ENCODE results near the gene CAMKK2. TPM values are rescaled to one million over a fixed set of nuclear protein-coding genes. Genes with fewer than 3 reads are reported as not detected.

The CAMKK2 gene
- total RNA-seq, 1 donor from 2014 or later: 33.7 TPM

DNA sequence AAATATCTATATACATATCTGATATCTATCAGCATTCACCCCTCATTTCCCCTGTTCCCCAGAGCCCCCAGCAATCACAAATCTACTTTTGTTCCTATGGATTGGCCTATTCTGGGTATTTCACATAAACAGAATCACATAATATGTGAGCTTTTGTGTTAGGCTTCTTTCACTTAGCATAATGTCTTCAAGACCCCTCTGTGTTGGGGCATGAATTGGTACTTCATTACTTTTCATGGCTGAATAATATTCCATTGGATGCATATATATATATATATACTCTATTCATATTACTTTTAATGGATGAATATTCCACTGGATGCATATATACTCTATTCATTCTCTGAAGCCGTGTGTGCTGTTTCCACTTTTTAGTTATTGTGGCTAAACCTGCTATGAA, 28.7 kb downstream of the CAMKK2 start:
- H3K4me3 Mint-ChIP-seq (ENCODE audit: unreplicated experiment): no peak overlapping the region

DNA sequence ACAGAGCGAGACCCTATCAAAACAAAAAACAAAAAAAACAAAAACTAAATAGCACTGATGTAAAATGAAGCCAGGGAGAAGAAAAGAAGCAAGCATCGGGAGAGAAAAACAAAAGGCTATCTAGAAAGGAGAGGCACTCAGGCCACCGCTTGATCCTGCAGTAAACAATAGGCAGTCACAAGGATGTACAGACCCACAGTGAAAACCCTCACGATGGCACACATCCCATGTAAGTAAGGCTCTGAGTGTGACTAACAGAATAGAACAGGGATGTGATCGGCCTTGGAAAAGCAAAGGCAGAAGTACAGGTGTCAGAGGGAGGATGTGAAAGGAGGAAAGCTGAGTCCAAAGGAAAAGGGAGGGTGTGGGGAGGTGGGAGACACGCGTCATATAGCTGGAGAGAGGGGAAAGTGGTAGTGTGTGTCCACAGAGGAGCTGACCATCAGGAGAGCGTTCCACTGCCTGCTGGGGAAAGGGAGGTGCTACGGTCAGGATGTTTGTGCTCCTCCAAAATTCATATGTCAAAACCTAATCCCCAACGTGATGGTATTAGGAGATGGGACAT, 31.5 kb downstream of the CAMKK2 start:
- peak overlapping the region; percentile 15 for H3K27ac Mint-ChIP-seq (ENCODE audit: unreplicated experiment)
- no peaks in the 10 kb centered on the region for H3K27me3 Mint-ChIP-seq (ENCODE audit: low read depth)
- no peaks in the 10 kb centered on the region for H3K4me1 Mint-ChIP-seq (ENCODE audit: low read depth)
- H3K9me3 Mint-ChIP-seq (ENCODE audit: low read depth): no peaks in the 10 kb centered on the region
- TF ChIP-seq, protein P1, sequence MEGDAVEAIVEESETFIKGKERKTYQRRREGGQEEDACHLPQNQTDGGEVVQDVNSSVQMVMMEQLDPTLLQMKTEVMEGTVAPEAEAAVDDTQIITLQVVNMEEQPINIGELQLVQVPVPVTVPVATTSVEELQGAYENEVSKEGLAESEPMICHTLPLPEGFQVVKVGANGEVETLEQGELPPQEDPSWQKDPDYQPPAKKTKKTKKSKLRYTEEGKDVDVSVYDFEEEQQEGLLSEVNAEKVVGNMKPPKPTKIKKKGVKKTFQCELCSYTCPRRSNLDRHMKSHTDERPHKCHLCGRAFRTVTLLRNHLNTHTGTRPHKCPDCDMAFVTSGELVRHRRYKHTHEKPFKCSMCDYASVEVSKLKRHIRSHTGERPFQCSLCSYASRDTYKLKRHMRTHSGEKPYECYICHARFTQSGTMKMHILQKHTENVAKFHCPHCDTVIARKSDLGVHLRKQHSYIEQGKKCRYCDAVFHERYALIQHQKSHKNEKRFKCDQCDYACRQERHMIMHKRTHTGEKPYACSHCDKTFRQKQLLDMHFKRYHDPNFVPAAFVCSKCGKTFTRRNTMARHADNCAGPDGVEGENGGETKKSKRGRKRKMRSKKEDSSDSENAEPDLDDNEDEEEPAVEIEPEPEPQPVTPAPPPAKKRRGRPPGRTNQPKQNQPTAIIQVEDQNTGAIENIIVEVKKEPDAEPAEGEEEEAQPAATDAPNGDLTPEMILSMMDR (IDR thresholded peaks at IDR 0.05): no peak
- H3K4me3 Mint-ChIP-seq (ENCODE audit: unreplicated experiment): no peak overlapping the region
- no peak for DNase-seq (ENCODE audit: low spot score)
- peaks cover 28% of the 10 kb centered on the region for H3K36me3 Mint-ChIP-seq (ENCODE audit: low read depth)

More for the DNA sequence above, 28.7 kb downstream of the CAMKK2 start:
- Mint-ChIP-seq H3K27ac (ENCODE audit: unreplicated experiment) (no peak overlapping the region), H3K4me1 (ENCODE audit: low read depth) (no peaks in the 10 kb centered on the region), H3K36me3 (ENCODE audit: low read depth) (peaks cover 15% of the 10 kb centered on the region), H3K9me3 (ENCODE audit: low read depth) (no peaks in the 10 kb centered on the region), H3K27me3 (ENCODE audit: low read depth) (no peaks in the 10 kb centered on the region)
- TF ChIP-seq, protein P1 (IDR thresholded peaks at IDR 0.05): no peak
- DNase-seq (ENCODE audit: low spot score): no peak

DNA sequence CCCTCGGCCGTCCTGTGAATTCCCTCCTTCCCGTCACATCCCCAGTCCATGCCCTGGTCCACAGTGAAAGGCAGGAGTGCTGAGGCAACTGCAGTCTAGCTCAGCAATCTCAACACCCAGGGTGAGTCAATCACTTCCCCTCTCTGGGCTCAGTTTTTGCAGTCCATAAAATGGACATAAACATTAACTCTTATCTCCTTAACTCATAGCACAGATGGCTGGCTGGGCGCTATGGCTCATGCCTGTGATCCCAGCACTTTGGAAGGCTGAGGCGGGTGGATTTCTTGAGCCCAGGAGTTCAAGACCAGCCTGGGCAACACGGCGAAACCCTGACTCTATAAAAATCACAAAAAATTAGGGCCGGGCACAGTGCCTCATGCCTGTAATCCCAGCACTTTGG, 32.4 kb downstream of the CAMKK2 start:
- Mint-ChIP-seq H3K4me3 (ENCODE audit: unreplicated experiment) (no peak overlapping the region), H3K9me3 (ENCODE audit: low read depth) (no peaks in the 10 kb centered on the region), H3K27me3 (ENCODE audit: low read depth) (no peaks in the 10 kb centered on the region), H3K4me1 (ENCODE audit: low read depth) (no peaks in the 10 kb centered on the region), H3K36me3 (ENCODE audit: low read depth) (peaks cover 30% of the 10 kb centered on the region), H3K27ac (ENCODE audit: unreplicated experiment) (no peak overlapping the region)
- TF ChIP-seq, protein P1 (IDR thresholded peaks at IDR 0.05): no peak
- DNase-seq (ENCODE audit: low spot score): peak; percentile 7

DNA sequence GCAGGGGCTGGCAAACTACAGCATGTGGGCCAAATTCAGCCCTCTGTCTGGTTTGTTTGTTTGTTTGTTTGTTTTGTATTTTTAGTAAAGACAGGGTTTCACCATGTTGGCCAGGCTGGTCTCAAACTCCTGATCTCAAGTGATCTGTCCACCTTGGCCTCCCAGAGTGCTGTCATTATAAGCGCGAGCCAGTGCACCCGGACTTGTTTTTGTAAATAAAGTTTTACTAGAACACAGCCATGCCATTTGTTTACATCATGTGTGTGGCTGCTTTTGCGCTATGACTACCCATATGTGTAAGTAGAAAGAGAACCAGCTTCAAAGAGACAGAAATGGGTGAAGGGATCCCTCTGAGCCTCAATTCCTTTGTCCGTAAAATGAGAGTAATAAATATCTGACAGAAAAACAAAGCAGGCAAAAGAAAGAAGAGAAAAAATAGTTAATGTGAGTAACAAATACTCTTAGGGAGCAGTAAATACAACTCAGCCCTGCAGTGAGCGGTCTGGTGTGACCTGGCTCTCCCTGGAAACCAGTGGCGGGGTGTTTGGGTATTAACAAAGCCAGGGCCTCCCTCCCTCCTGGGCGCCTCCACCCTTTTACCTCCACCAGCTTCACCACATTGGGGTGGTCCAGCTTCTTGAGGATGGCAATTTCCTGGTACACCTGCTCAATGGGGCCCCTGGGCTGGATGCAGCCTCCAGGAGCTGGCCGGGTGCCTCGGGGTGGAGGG, 33.1 kb downstream of the CAMKK2 start:
- no peaks in the 10 kb centered on the region for H3K27me3 Mint-ChIP-seq (ENCODE audit: low read depth)
- H3K27ac Mint-ChIP-seq (ENCODE audit: unreplicated experiment): no peak overlapping the region
- no peak overlapping the region for H3K4me3 Mint-ChIP-seq (ENCODE audit: unreplicated experiment)
- TF ChIP-seq, protein P1 (IDR thresholded peaks at IDR 0.05): no peak
- no peak for DNase-seq (ENCODE audit: low spot score)
- no peaks in the 10 kb centered on the region for H3K9me3 Mint-ChIP-seq (ENCODE audit: low read depth)
- no peaks in the 10 kb centered on the region for H3K4me1 Mint-ChIP-seq (ENCODE audit: low read depth)
- peaks cover 35% of the 10 kb centered on the region for H3K36me3 Mint-ChIP-seq (ENCODE audit: low read depth)

DNA sequence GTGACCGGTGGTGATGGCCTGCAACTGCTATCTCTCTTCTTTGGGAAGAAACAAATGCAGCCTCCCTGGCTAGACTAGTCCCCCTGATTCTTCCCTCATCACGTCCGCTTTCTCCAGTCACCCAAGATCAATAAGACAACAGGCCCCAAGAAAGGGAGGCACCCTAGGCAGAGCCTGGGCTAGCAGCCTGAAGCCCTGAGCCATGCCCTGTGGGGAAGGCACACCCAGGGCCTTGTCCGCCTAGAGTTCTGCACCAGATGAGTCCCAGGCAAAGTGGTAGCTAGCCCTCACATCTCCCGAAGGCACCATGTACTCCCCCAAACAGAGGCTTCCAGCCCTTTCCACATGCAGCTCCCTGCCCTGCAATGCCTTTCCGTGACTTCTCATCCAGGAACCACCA, 35.1 kb downstream of the CAMKK2 start:
- no peaks in the 10 kb centered on the region for H3K4me1 Mint-ChIP-seq (ENCODE audit: low read depth)
- H3K9me3 Mint-ChIP-seq (ENCODE audit: low read depth): no peaks in the 10 kb centered on the region
- TF ChIP-seq, protein P1 (IDR thresholded peaks at IDR 0.05): no peak
- peaks cover 43% of the 10 kb centered on the region for H3K36me3 Mint-ChIP-seq (ENCODE audit: low read depth)
- H3K27me3 Mint-ChIP-seq (ENCODE audit: low read depth): no peaks in the 10 kb centered on the region
- no peak overlapping the region for H3K4me3 Mint-ChIP-seq (ENCODE audit: unreplicated experiment)
- DNase-seq (ENCODE audit: low spot score): no peak
- no peak overlapping the region for H3K27ac Mint-ChIP-seq (ENCODE audit: unreplicated experiment)

Measured in chondrocyte (in vitro differentiated cells).